K562 (cell line): ENCODE measurements around the gene PDE4D.

Experiments
- CTCF ChIP-seq, 3 experiments: IDR thresholded peaks in 2 of 3; conservative IDR thresholded peaks in 1 of 3; 2 replicates each; pipeline ENCODE4 v1.5.1; 2011 to 2012; ENCODE audit warnings: low read length in 3 of 3, mild to moderate bottlenecking in 3 of 3, control low read depth in 2 of 3, improper control_type of control experiment in 1 of 3, inconsistent platforms in 1 of 3, low read depth in 1 of 3, mixed read lengths in 1 of 3, moderate library complexity in 1 of 3; ENCODE audit not compliant: insufficient read depth in 2 of 3
- RAD21 ChIP-seq, 2 experiments: fragments of 250-450 bp in 1 of 2; fragments of 450-650 bp in 1 of 2; sonication (Bioruptor Pico) in 1 of 2; formaldehyde crosslinking in 1 of 2; IDR thresholded peaks in 1 of 2; conservative IDR thresholded peaks in 1 of 2; 2 replicates each; pipeline versions ENCODE4 v1.4.0 to v1.8.0; 2020 to 2022; ENCODE audit warnings: mild to moderate bottlenecking in 2 of 2, moderate library complexity in 1 of 2
- ZBTB33 ChIP-seq: sonication (generic); formaldehyde crosslinking; IDR thresholded peaks from 2 replicates; pipeline ENCODE4 v1.8.1; 2023; ENCODE audit warnings: mild to moderate bottlenecking, missing genetic modification reagents
- ZBTB7A ChIP-seq: IDR thresholded peaks from 2 replicates; pipeline ENCODE4 v1.6.1; 2011; ENCODE audit warnings: low read depth, mild to moderate bottlenecking, low read length, moderate library complexity, borderline replicate concordance; ENCODE audit not compliant: control insufficient read depth

- TF ChIP-seq RAD21 (CRISPR knock-in tag; conservative IDR thresholded peaks at IDR 0.05 in 1 of 2, IDR thresholded peaks at IDR 0.05 in 1 of 2) (no peak), CTCF (IDR thresholded peaks at IDR 0.05 in 2 of 3, conservative IDR thresholded peaks at IDR 0.05 in 1 of 3; ENCODE audit: insufficient read depth in 2 of 3, low read depth in 1 of 3, low read length in 3 of 3) (no peak), ZBTB7A (no peak), ZBTB33 (CRISPR knock-in tag) (no peak)
Observed at GRCh38 chr5:59779453-59779852, 114.1 kb downstream of the PDE4D start.
